ENCODE data around the gene PAPSS2. TPM values are rescaled to one million over a fixed set of nuclear protein-coding genes. Genes with fewer than 3 reads are reported as not detected.
"Not testable (repeated sequence)": the region's sequence is repeated elsewhere in the genome, so short reads cannot be mapped to it uniquely, and the experiment has no call there.

PAPSS2 gene
- polyA plus RNA-seq, 10 donors, result 8.6 to 14.7 (median 12.5) TPM

GRCh38 chr10:87746911-87747310 is 87.2 kb downstream of the PAPSS2 start:
- no peak for DNase-seq

DNA sequence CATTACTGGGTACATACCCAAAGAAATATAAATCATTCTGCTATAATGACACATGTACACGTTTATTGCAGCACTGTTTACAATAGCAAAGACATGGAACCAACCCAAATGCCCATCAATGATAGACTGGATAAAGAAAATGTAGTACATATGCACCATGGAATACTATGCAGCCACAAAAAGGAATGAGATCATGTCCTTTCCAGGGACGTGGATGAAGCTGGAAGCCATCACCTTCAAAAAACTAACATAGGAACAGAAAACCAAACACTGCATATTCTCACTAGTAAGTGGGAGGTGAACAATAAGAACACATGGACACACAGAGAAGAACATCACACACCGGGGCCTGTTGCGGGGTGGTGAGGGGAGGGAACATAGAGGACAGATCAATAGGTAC is 88.6 kb downstream of the PAPSS2 start:
- DNase-seq, result not testable (repeated sequence)

GRCh38 chr10:87750001-87750671 is 90.5 kb downstream of the PAPSS2 start:
- DNase-seq, result no peak

- DNase-seq, result no peak
These were observed 91.1 kb downstream of the PAPSS2 start for GRCh38 chr10:87750817-87751216.

DNA sequence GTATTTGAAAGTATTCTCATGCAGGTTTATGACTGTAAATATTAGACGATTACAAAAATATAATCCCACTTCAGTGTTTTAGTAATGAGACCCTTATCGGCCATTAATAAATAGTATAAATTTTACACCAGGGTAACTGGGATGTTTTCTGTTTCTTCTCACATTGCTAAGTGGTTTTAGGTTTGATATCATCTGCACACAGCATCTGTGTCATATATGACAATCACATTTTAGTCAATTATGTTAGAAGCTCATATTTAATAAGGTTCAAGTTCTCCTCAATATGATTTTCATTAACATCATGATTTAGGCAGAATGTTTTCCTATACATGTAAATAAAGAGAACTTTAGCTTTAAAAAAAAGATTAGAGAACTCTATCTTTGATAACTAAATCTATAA is 91.6 kb downstream of the PAPSS2 start:
- no peak for DNase-seq

DNA sequence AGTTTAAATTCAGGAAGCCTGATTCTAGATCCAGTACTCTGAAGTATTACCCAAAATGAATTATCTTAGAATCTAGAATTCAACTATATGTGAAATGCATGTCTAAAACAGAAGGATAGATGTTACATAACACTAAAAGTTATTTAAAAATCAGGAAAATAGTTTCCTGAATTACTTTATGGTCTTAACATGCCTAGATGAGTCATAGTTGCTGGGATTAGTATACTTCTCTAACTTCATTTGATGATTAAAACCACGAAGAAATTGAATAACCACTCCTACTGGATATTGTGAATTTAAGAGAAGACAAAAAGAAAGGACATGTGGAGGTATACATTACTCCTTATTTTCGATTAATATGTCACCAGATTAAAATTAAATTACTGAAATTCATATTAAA is 92.9 kb downstream of the PAPSS2 start:
- DNase-seq, result peak in 1 of 3 donors; percentile 36

- DNase-seq, result no peak
These were observed 94.6 kb downstream of the PAPSS2 start for GRCh38 chr10:87753995-87754866.

DNA sequence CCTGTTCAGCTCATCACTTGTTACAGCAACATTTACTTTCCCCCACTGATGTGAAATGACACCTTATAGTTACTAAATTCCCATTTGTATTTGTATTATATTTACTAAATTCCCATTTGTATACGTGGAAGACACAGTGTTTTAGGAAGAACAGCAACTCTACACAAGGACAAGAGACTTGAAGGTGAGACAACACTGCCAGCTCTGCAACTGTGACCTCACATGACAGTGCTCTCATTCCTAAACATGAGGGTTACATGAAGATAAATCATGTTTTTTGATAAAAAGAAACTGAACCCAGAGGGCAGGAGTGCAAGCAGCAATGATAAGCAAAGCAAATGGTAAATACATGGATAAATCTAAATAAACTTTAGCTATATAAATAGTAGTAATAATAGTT is 98.0 kb downstream of the PAPSS2 start:
- DNase-seq, result no peak

- DNase-seq, result no peak
These were observed 99.9 kb downstream of the PAPSS2 start for GRCh38 chr10:87759551-87759950.

DNA sequence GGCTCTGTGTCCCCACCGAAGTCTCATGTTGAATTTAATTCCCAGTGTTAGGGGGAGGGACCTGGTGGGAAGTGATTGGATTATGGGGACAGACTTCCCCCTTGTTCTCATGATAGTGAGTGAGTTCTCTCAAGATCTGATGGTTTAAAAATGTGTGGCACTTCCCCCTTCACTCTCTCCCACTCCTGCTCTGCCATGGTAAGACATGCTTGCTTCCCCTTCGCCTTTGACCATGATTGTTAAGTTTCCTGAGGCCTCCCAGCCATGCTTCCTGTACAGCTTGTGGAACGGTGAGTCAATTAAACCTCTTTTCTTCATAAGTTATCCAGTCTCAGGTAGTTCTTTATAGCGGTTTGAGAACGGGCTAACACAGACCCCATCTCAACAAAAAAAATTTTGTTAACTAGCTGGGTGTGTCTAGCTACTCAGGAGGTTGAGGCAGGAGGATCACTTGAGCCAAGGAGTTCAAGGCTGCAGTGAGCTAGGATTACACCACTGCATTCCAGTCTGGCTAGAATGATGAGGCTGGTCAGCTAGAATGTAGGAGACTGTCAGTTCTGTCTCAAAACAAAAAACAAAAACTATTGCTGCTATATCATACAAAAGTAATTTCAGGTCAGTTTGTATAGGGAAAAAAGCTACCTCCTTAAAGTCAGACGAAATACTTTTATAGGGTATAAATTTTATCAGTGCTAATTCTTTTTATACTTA is 100.7 kb downstream of the PAPSS2 start:
- DNase-seq, result no peak

- no peak for DNase-seq
These were observed 101.5 kb downstream of the PAPSS2 start for GRCh38 chr10:87761153-87761552.

DNA sequence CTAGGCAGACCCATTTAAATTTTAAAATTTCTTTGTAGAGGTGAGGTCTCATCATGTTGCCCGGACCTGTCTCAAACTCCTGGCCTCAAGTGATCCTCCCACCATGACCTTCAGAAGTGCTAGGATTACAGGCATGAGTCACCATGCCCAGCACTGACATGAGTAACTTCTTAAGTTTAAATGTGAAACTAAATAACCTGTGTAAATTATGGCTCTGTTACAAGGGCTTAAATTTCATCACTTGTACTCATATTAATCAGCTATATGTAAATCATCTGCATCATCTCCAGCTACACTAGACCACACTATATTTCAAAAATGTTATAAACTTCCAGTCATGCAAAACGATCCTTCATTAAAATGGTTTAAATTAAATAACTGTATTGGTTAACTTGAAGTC is 102.2 kb downstream of the PAPSS2 start:
- DNase-seq, result peak in 1 of 3 donors; percentile 19

DNA sequence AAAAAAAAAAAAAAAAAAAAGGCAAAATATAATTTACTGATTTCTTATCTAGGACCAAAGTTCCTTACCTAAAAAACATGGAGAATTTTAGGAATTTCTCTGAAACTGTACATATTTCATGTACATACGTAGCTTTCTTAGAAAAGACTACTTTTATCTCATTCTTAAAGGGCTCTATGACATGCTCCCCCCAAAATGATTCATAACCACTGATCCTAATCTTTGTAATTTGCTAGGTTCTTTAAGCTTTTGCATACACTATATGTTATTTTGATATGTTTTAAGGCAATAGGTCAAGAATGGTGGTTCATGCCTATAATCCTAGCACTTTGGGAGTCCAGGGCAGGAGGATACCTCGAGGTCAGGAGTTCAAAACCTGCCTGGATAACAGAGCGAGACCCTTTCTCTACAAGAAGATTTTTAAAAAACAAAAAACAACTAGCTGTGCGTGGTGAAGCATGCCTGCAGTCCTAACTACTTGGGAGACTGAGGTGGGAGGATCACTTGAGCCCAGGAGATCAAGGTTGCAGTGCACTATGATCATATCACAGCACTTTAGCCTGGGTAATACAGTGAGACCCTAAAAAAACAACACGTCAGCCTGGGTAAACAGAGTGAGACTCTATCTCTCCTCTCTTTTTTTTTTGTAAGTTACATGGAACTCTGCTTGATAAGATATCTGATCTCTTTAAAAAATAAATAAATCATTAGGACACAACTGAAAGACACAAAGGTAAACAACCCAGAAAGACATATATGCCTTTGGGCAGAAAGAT is 103.6 kb downstream of the PAPSS2 start:
- no peak for DNase-seq

- DNase-seq, result no peak
These were observed 104.6 kb downstream of the PAPSS2 start for GRCh38 chr10:87764072-87764934.

- no peak for DNase-seq
These were observed 106.1 kb downstream of the PAPSS2 start for GRCh38 chr10:87765666-87766376.

DNA sequence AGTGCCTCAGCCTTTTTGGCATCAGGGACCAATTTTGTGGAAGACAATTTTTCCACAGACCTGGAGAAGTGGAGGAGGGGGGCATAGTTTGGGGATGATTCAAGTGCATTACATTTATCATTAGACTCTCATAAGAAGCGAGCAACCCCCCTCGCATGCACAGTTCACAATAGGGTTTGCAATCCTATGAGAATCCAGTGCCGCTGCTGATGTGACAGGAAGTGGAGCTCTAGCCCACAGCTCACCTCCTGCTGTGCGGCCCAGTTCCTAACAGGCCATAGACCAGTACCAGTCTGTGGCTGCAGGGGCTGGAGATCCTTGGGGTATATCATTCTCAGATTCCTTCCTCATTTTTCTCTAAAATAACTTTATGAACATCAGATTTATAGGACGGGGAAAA is 107.6 kb downstream of the PAPSS2 start:
- DNase-seq, result peak in 1 of 3 donors; percentile 57

DNA sequence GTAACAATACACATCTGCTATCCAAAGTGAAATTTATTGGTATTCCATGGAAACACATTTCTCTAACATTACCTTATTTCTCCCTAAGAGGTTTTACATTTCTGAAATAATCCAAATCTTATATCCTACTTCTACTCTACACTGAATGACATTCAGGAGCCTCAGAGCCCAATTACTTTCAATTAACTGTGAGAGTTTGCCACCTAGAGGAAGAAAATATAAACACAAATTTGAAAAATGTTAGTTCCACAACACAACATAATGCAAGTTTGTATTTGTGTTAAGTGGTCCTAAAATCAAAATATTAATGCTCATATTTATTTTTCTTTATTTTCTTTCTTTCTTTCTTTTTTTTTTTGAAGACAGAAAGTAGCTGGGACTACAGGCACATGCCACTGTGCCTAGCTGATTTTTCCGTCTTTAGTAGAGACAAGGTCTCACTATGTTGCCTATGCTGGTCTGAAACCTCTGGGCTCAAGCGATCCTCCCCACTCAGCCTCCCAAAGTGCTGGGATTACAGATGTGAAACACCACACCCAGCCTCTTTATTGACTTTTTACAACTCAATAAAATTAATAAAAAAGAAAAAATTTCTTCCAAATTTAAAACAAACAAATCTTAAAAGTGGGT is 112.3 kb downstream of the PAPSS2 start:
- DNase-seq, result peak in 2 of 3 donors; percentile 16 to 40

GRCh38 chr10:87775766-87776165 is 116.1 kb downstream of the PAPSS2 start:
- no peak for DNase-seq

DNA sequence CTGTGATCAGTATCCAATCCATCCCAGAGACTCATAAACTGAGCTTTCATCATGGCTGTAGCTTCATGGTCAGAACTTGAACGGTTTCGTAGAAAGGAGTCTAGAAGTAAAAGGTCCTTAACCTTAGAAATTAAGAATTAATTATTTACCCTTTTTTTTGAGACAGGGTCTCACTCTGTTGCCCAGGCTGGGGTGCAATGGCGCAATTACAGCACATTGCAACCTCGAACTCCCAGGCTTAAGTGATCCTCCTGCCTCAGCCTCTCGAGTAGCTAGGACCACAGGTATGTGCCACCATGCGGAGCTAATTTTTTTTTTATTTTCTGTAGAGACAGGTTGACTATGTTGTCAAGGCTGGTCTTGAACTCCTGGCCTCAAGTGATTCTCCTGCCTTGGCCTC is 116.7 kb downstream of the PAPSS2 start:
- no peak for DNase-seq

GRCh38 chr10:87781545-87781944 is 121.9 kb downstream of the PAPSS2 start:
- DNase-seq, result no peak

Measured in muscle of back (tissue), 11 donors.